Natural killer cell (primary cell): ENCODE results near the gene TMEM273. TPM values are rescaled to one million over a fixed set of nuclear protein-coding genes. Genes with fewer than 3 reads are reported as not detected.

Experiments used
- ATAC-seq, 3 donors: fragments of 150-1000 bp in 2 of 3; fragments of 200-7000 bp in 1 of 3; cut with Tn5 transposase; 1 replicate in 1 of 3; 2 replicates in 2 of 3; pipeline ENCODE4 v1.10.0; 2021; ENCODE audit warnings: mild to moderate bottlenecking in 2 of 3, moderate library complexity in 2 of 3
- DNase-seq, 2 donors: peaks; one replicate each; pipeline versions ENCODE4 v3.0.0 to v3.0.0-alpha.2; 2013 to 2021; ENCODE audit warnings: mixed read lengths in 1 of 2
- H3K27ac ChIP-seq: one replicate; pipeline ENCODE4 v1.5.1; 2013; ENCODE audit warnings: mild to moderate bottlenecking, low read length
- H3K27me3 ChIP-seq: one replicate; pipeline ENCODE4 v1.6.1; 2013; ENCODE audit warnings: low read length; ENCODE audit not compliant: control insufficient read depth, insufficient read depth
- H3K36me3 ChIP-seq: one replicate; pipeline ENCODE4 v1.6.1; 2013; ENCODE audit warnings: low read length; ENCODE audit not compliant: control insufficient read depth, insufficient read depth
- H3K4me1 ChIP-seq: one replicate; pipeline ENCODE4 v1.6.1; 2013; ENCODE audit warnings: low read length; ENCODE audit not compliant: control insufficient read depth, insufficient read depth
- H3K4me3 ChIP-seq: one replicate; pipeline ENCODE4 v1.5.1; 2013; ENCODE audit warnings: low read length
- H3K9me3 ChIP-seq: one replicate; pipeline ENCODE4 v1.6.1; 2013; ENCODE audit warnings: low read length; ENCODE audit not compliant: control insufficient read depth, insufficient read depth
- H3K27ac Mint-ChIP-seq, 2 donors: one replicate each; pipeline ENCODE4 v1.8.0; 2022; ENCODE audit warnings: mild to moderate bottlenecking in 2 of 2, mixed read lengths in 2 of 2, moderate library complexity in 1 of 2
- H3K27me3 Mint-ChIP-seq, 2 donors: one replicate each; pipeline ENCODE4 v1.8.0; 2022; ENCODE audit warnings: low read depth in 2 of 2, mixed read lengths in 2 of 2
- H3K36me3 Mint-ChIP-seq: one replicate; pipeline ENCODE4 v1.8.0; 2022; ENCODE audit warnings: mixed read lengths
- H3K4me1 Mint-ChIP-seq, 2 donors: one replicate each; pipeline ENCODE4 v1.8.0; 2022; ENCODE audit warnings: mixed read lengths in 2 of 2
- H3K4me3 Mint-ChIP-seq: one replicate; pipeline ENCODE4 v1.8.0; 2022; ENCODE audit warnings: mild to moderate bottlenecking, moderate library complexity, mixed read lengths
- H3K9me3 Mint-ChIP-seq, 2 donors: one replicate each; pipeline ENCODE4 v1.8.0; 2022; ENCODE audit warnings: mixed read lengths in 2 of 2
- WGBS: methylation state at CpG from one replicate; pipeline ENCODE4 v1.1.7; 2013; ENCODE audit warnings: missing lambda C conversion rate; ENCODE audit not compliant: insufficient coverage; 5-methylcytosine and 5-hydroxymethylcytosine counted together
- intact Hi-C: fragments of 100-400 bp; cut with micrococcal nuclease; formaldehyde crosslinking; loops from one replicate; pipeline ENCODE4 v1.14.2; 2022
- total RNA-seq, 4 donors: library from RNA; stranded (reverse); fragments of 120-200 nt in 1 of 4; gene quantifications; one replicate each; pipeline versions ENCODE4 v1.2.3 to v1.2.4, GENCODE V29; 2013 to 2022
- TF ChIP-seq, protein P1 (sequence below): fragments of 200-600 bp; IDR thresholded peaks from one replicate; pipeline ENCODE4 v1.8.0; 2022; ENCODE audit warnings: antibody characterized with exemption

TMEM273 gene
- total RNA-seq, 3 donors from 2014 or later (not counting 1 experiment from before 2014, with no cell fraction given): 11.6 to 46.3 (median 29.4) TPM

DNA sequence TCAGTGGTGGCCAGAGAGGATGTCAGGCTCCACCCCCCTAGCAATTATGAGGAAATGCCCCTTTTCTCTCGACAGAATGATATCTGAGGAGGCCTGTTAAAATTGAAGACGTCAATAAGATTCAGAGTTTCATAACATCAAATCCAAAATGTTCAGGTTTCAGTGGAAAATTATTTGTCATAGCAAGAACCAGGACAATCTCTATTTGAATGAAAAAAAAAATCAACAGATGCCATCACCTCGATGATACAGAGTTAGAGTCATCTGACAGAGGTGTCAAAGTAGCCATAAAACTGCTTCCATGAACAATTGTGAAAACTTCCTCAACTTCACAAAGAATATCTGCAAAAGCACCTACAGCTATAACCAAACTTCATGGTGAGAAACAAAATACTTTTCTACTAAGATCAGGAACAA is 7.7 kb downstream of the TMEM273 start:
- H3K4me3 Mint-ChIP-seq: peak overlapping the region; percentile 32
- Histone ChIP-seq H3K4me1 (peaks cover 67% of the 10 kb centered on the region), H3K27ac (no peak overlapping the region)

DNA sequence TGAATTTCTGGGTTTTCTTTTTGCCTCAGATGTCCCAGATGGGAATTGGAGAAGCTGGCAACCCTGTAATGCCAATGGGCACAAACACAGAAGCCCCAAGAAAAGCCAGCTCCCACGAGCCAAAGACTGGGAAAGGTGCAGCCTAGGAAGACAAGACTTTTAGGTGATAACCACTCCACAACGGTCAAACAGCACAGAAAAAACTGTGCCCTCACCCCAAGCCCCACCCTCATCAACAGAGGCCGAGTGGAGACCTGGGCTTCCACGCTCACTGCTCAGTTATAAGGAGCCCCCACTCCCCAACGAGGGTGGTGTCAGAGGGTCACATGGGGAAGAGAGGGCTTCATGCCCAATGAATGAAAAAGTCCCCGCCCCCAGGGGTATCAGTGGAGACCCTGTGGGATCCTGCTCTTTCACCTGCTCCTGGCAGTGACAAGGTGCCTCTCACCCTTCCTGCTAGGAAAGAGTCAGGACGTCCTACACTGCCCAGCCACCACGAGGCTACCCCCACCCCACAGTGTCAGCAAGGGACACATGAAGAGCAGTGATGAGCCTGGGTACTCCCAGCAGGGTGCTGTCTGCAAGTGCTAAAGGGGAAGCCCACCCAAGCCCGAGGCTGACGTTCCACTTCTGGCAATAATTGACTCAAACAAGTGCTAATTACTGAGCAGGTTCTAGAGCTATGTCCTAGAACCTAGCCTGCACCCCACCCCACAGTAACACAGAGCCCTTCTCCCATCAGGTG is 8.3 kb downstream of the TMEM273 start:
- peak in 1 of 2 donors; percentile 17 for DNase-seq
- TF ChIP-seq, protein P1, sequence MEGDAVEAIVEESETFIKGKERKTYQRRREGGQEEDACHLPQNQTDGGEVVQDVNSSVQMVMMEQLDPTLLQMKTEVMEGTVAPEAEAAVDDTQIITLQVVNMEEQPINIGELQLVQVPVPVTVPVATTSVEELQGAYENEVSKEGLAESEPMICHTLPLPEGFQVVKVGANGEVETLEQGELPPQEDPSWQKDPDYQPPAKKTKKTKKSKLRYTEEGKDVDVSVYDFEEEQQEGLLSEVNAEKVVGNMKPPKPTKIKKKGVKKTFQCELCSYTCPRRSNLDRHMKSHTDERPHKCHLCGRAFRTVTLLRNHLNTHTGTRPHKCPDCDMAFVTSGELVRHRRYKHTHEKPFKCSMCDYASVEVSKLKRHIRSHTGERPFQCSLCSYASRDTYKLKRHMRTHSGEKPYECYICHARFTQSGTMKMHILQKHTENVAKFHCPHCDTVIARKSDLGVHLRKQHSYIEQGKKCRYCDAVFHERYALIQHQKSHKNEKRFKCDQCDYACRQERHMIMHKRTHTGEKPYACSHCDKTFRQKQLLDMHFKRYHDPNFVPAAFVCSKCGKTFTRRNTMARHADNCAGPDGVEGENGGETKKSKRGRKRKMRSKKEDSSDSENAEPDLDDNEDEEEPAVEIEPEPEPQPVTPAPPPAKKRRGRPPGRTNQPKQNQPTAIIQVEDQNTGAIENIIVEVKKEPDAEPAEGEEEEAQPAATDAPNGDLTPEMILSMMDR: no peak
- Histone ChIP-seq H3K36me3 (no peaks in the 10 kb centered on the region), H3K27me3 (no peaks in the 10 kb centered on the region), H3K4me1 (peaks cover 65% of the 10 kb centered on the region), H3K27ac (no peak overlapping the region), H3K9me3 (no peaks in the 10 kb centered on the region), H3K4me3 (no peak overlapping the region)
- WGBS: 79% methylated on average over 9 of the region's 10 CpGs
- Mint-ChIP-seq H3K27ac (peak overlapping the region; percentile 80 to 88), H3K4me1 (peaks cover 73 to 78% of the 10 kb centered on the region in 2 donors), H3K9me3 (no peaks in the 10 kb centered on the region), H3K36me3 (no peaks in the 10 kb centered on the region), H3K4me3 (peak overlapping the region; percentile 32), H3K27me3 (no peaks in the 10 kb centered on the region)
- intact Hi-C loops: loop anchor here (5.0 kb wide), 1 partner anchor 72 kb away; no protein-coding TSS in a partner anchor
- no peak for ATAC-seq

More for the DNA sequence above, 7.7 kb downstream of the TMEM273 start:
- 73% methylated on average over 1 of the region's 3 CpGs for WGBS
- intact Hi-C loops: loop anchor here (5.0 kb wide), 1 partner anchor 72 kb away; no protein-coding TSS in a partner anchor
- Histone ChIP-seq H3K4me3 (no peak overlapping the region), H3K9me3 (no peaks in the 10 kb centered on the region), H3K36me3 (no peaks in the 10 kb centered on the region), H3K27me3 (no peaks in the 10 kb centered on the region)
- Mint-ChIP-seq H3K9me3 (no peaks in the 10 kb centered on the region), H3K27ac (peak overlapping the region; percentile 80 to 88), H3K4me1 (peaks cover 76 to 78% of the 10 kb centered on the region in 2 donors), H3K27me3 (no peaks in the 10 kb centered on the region), H3K36me3 (no peaks in the 10 kb centered on the region)
- DNase-seq (no peak), ATAC-seq (no peak)
- TF ChIP-seq, protein P1: no peak

DNA sequence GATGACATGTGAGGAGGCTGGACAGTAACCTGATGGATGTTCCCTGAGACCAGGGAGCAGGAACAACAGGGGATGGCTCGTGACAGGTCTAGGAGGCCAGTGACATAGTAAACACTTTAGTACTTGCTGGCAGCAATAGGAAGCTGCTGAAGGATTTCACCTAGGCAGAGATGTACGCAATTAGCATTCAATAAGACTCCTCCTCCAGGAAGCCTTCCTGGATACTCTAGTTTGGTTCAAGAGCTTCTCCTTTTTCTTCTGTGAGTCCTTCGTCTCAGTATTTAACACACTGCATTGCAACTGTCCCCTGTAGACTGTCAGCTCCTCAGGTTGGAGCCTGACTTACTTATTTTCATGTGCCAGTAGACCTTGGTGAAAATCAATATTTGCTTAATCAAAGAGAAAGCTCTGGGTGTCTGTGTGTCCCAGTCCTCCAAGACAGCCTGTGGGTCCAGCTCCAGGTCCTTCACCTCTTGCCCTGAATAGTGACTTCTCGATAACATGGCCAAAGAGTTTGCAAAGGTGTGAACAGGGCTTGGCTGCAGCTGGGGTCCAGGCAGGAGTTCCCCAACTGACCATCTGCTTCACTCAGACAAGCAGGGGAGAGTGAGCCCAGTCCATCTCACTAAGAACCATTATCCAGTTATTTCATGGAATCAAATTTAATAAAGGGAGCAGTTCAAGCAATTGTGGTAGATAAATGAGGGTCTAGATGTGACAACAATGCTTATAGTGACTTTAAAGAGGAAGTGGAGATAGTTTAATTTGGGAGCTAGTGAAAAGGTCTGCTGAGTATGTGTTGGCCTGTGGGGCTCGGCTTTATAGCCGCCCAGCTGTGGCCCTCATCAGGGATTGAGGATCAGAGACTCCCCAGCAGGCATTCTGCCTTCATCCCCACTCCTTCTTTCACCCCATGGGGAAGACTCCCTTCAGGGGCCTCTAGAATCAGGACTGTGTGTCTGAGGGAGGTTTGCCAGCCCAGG is 9.4 kb downstream of the TMEM273 start:
- H3K36me3 Mint-ChIP-seq: no peaks in the 10 kb centered on the region
- H3K4me3 Mint-ChIP-seq: no peak overlapping the region
- Histone ChIP-seq H3K4me1 (peaks cover 71% of the 10 kb centered on the region), H3K4me3 (no peak overlapping the region), H3K27me3 (no peaks in the 10 kb centered on the region), H3K36me3 (no peaks in the 10 kb centered on the region), H3K9me3 (no peaks in the 10 kb centered on the region), H3K27ac (no peak overlapping the region)
- TF ChIP-seq, protein P1: no peak
- H3K27ac Mint-ChIP-seq: peak overlapping the region; percentile 89 to 92
- intact Hi-C loops: no loop called here
- peaks cover 71 to 72% of the 10 kb centered on the region in 2 donors for H3K4me1 Mint-ChIP-seq
- ATAC-seq: no peak
- no peak for DNase-seq
- H3K27me3 Mint-ChIP-seq: no peaks in the 10 kb centered on the region
- 90% methylated on average over 5 of the region's 6 CpGs for WGBS
- H3K9me3 Mint-ChIP-seq: no peaks in the 10 kb centered on the region
